ENCODE measurements around the gene TSPAN10. TPM values are rescaled to one million over a fixed set of nuclear protein-coding genes. Genes with fewer than 3 reads are reported as not detected.

TSPAN10 gene
- total and polyA plus RNA-seq, 2 donors from 2014 or later, result 1.9 to 2.1 TPM

- Histone ChIP-seq H3K4me3 (ENCODE audit: low read length in 3 of 3) (peak overlapping the region; percentile 65 to 95 (median 75)), H3K4me1 (ENCODE audit: control insufficient read depth in 2 of 3, insufficient read depth in 2 of 3, low read depth in 1 of 3, low read length in 3 of 3) (peaks cover 0 to 23% (median 11%) of the 10 kb centered on the region in 3 donors), H3K9me3 (ENCODE audit: control insufficient read depth in 2 of 3, insufficient read depth in 1 of 3, low read length in 3 of 3) (no peaks in the 10 kb centered on the region), H3K27me3 (ENCODE audit: control insufficient read depth, insufficient read depth, low read length) (no peaks in the 10 kb centered on the region), H3K27ac (ENCODE audit: low read depth in 2 of 2, low read length in 2 of 2) (peak overlapping the region; percentile 77 to 78), H3K9ac (ENCODE audit: low read length in 3 of 3) (peak overlapping the region; percentile 55 to 91 (median 80)), H3K36me3 (ENCODE audit: control insufficient read depth in 2 of 3, insufficient read depth in 3 of 3, low read length in 3 of 3) (peaks cover 0 to 16% (median 10%) of the 10 kb centered on the region in 3 donors)
- FAIRE-seq (no peak), DNase-seq (no peak)
- intact Hi-C loops (cut with DNase I), result no loop called here
- TF ChIP-seq, protein P1, sequence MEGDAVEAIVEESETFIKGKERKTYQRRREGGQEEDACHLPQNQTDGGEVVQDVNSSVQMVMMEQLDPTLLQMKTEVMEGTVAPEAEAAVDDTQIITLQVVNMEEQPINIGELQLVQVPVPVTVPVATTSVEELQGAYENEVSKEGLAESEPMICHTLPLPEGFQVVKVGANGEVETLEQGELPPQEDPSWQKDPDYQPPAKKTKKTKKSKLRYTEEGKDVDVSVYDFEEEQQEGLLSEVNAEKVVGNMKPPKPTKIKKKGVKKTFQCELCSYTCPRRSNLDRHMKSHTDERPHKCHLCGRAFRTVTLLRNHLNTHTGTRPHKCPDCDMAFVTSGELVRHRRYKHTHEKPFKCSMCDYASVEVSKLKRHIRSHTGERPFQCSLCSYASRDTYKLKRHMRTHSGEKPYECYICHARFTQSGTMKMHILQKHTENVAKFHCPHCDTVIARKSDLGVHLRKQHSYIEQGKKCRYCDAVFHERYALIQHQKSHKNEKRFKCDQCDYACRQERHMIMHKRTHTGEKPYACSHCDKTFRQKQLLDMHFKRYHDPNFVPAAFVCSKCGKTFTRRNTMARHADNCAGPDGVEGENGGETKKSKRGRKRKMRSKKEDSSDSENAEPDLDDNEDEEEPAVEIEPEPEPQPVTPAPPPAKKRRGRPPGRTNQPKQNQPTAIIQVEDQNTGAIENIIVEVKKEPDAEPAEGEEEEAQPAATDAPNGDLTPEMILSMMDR (IDR thresholded peaks at IDR 0.05; ENCODE audit: borderline replicate concordance, extremely low read depth, insufficient read depth), result no peak
These were observed 46.2 kb downstream of the TSPAN10 start for GRCh38 chr17:81683208-81683583.

GRCh38 chr17:81683584-81684441, 46.8 kb downstream of the TSPAN10 start, which contains the start of the genes ARL16 and HGS:
Gene ARL16 (minus strand): TSS chr17:81683797. CDS start chr17:81683753, 44 bp downstream.
Gene HGS (plus strand): TSS chr17:81684011. CDS start chr17:81684067, 56 bp downstream.
- peak; percentile 98 to 100 (median 99) for DNase-seq
- intact Hi-C loops (cut with DNase I), result no loop called here
- no peaks in the 10 kb centered on the region for H3K27me3 ChIP-seq (ENCODE audit: control insufficient read depth, insufficient read depth, low read length)
- H3K4me1 ChIP-seq (ENCODE audit: control insufficient read depth in 2 of 3, insufficient read depth in 2 of 3, low read depth in 1 of 3, low read length in 3 of 3), result peaks cover 0 to 23% (median 11%) of the 10 kb centered on the region in 3 donors
- FAIRE-seq, result peak; percentile 91
- peak within 1 kb of the TSS; percentile 55 to 91 (median 80) for H3K9ac ChIP-seq (ENCODE audit: low read length in 3 of 3)
- TF ChIP-seq, protein P1 (IDR thresholded peaks at IDR 0.05; ENCODE audit: borderline replicate concordance, extremely low read depth, insufficient read depth), result no peak
- H3K4me3 ChIP-seq (ENCODE audit: low read length in 3 of 3), result peak within 1 kb of the TSS; percentile 74 to 95 (median 88)
- H3K36me3 ChIP-seq (ENCODE audit: control insufficient read depth in 2 of 3, insufficient read depth in 3 of 3, low read length in 3 of 3), result peaks cover 0 to 20% (median 13%) of the 10 kb centered on the region in 3 donors
- H3K9me3 ChIP-seq (ENCODE audit: control insufficient read depth in 2 of 3, insufficient read depth in 1 of 3, low read length in 3 of 3), result no peaks in the 10 kb centered on the region
- H3K27ac ChIP-seq (ENCODE audit: low read depth in 2 of 2, low read length in 2 of 2), result peak within 1 kb of the TSS; percentile 77 to 78

GRCh38 chr17:81684442-81684911, 47.5 kb downstream of the TSPAN10 start:
- FAIRE-seq (no peak), DNase-seq (no peak)
- H3K9ac ChIP-seq (ENCODE audit: low read length in 3 of 3), result peak overlapping the region; percentile 41 to 85 (median 47)
- peaks cover 0 to 23% (median 11%) of the 10 kb centered on the region in 3 donors for H3K4me1 ChIP-seq (ENCODE audit: control insufficient read depth in 2 of 3, insufficient read depth in 2 of 3, low read depth in 1 of 3, low read length in 3 of 3)
- peak overlapping the region in 1 of 2 donors; percentile 17 for H3K27ac ChIP-seq (ENCODE audit: low read depth in 2 of 2, low read length in 2 of 2)
- peaks cover 0 to 27% (median 16%) of the 10 kb centered on the region in 3 donors for H3K36me3 ChIP-seq (ENCODE audit: control insufficient read depth in 2 of 3, insufficient read depth in 3 of 3, low read length in 3 of 3)
- H3K27me3 ChIP-seq (ENCODE audit: control insufficient read depth, insufficient read depth, low read length), result no peaks in the 10 kb centered on the region
- TF ChIP-seq, protein P1 (IDR thresholded peaks at IDR 0.05; ENCODE audit: borderline replicate concordance, extremely low read depth, insufficient read depth), result no peak
- peak overlapping the region; percentile 74 to 95 (median 88) for H3K4me3 ChIP-seq (ENCODE audit: low read length in 3 of 3)
- intact Hi-C loops (cut with DNase I), result no loop called here
- no peaks in the 10 kb centered on the region for H3K9me3 ChIP-seq (ENCODE audit: control insufficient read depth in 2 of 3, insufficient read depth in 1 of 3, low read length in 3 of 3)
